H1 (cell line): Measurements from ENCODE around the gene PDE6D. TPM values are rescaled to one million over a fixed set of nuclear protein-coding genes. Genes with fewer than 3 reads are reported as not detected.

Experiments
- TAF7 ChIP-seq: optimal IDR thresholded peaks from 2 replicates; pipeline ENCODE3; 2011; ENCODE audit warnings: low read depth, mild to moderate bottlenecking, inconsistent platforms, low read length, moderate library complexity, borderline replicate concordance
- polyA plus RNA-seq, 7 experiments: library from polyadenylated mRNA; depleted of rRNA in 3 of 7; stranded (reverse) in 5 of 7; unstranded in 2 of 7; fragments of >200 nt in 5 of 7; fragments of 200-250 nt in 2 of 7; gene quantifications; 1 replicate in 5 of 7; 2 replicates in 1 of 7; 4 replicates in 1 of 7; pipeline versions ENCODE4 v1.2.1 to v1.2.3, GENCODE V29; 2011 to 2013; ENCODE audit warnings: missing spikeins in 2 of 7, mixed read lengths in 2 of 7
- total RNA-seq: library from RNA; stranded (reverse); fragmentation: NEBNext Ultra II Directional; extraction: Animal tissue kit (Norgen Biotek cat#: 25700); gene quantifications from 2 replicates; pipeline ENCODE4 v1.2.1, GENCODE V29; 2021
- TF ChIP-seq, protein P1 (sequence below): IDR thresholded peaks from 2 replicates; pipeline ENCODE4 v1.6.1; 2011; ENCODE audit warnings: low read length, improper control_type of control experiment

The PDE6D gene
- total and polyA plus RNA-seq, 2 of the 8 experiments (the other 6 are each of a cell fraction or from before 2014, with no cell fraction given), result 33.7 to 63.9 TPM

DNA sequence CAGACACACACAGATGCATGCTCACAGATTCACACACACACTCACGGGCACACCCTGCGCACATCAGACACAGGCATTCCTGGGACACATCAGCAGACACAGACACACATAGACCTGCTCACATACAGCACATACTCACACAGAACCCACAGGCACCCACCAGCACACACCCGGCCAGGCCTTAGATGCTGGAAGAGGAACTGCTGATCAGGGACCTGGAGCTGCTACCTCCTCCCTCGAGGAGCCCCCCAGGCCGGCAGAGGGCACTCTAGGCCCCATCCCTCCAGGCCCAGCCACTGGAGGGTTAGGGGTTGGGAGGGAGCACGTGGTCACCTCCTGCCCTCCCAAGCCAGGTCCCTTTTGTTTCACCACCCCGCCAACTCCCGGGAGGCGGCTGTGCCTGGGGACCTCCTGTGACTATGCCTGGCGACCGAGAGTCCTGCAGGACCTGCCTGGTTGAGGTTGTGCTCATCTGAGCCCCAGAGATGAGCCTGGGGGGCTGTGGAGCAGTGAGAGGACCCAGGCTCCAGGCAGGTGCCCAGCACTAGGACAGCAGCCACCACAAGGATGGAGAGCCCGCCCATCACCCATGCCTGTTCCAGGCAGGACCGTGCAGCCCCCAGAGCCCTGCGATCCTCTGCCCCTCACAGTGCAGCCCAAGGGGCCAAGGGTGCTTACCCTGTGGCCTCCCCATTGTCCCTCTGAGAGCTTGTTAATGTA is 93.8 kb downstream of the PDE6D start (continued):
- peak; percentile 51 for TF ChIP-seq TAF7
- TF ChIP-seq, protein P1, sequence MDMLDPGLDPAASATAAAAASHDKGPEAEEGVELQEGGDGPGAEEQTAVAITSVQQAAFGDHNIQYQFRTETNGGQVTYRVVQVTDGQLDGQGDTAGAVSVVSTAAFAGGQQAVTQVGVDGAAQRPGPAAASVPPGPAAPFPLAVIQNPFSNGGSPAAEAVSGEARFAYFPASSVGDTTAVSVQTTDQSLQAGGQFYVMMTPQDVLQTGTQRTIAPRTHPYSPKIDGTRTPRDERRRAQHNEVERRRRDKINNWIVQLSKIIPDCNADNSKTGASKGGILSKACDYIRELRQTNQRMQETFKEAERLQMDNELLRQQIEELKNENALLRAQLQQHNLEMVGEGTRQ, result peak; percentile 82
